NT2/D1 (cell line): Measurements from ENCODE around the gene C16orf86.

Experiments
- SUZ12 ChIP-seq: IDR thresholded peaks from 2 replicates; pipeline ENCODE4 v1.6.1; 2011; ENCODE audit not compliant: insufficient read length, insufficient read depth; ENCODE audit errors: extremely low read depth
- YY1 ChIP-seq: IDR thresholded peaks from 2 replicates; pipeline ENCODE4 v1.6.1; 2011; ENCODE audit not compliant: insufficient read length, insufficient read depth
- ZNF274 ChIP-seq: IDR thresholded peaks from 2 replicates; pipeline ENCODE4 v1.6.1; 2011; ENCODE audit warnings: mild to moderate bottlenecking, low read depth, low read length

DNA sequence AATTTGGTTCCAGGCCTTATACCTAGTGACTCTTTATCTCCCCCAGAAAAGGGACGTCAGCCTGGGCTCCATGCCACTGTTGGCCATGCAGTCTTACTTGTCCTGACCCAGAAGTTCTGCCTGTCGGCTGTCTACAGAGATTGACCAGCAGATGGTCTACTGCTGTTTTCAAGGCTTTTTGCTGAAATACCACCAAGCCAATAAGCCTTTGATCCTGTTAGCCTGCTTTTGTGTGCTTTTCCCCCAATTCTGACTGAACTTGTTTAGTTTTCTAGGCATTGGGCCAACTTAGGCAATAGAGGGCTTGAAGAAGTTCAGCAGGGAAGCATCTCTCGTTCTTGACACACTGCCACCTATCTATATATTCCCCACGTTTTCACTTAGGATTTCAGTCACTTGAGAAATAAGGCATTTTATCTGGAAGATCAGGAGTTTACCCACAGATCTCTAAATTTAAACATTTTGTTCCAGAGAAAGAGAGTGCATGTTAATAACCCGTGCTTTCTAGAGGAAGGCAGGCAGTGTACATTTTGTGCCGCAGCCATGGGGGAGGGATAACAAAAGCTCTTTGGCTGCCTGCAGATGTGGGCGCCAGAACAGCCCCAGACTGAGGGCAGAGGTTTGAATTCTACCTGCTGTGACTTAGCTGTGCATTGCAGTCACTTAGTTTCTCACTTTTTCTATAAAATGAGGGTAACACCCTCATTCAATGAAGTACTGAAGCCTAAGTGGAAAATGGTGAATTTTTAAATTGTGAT, 34.0 kb upstream of the C16orf86 start:
- no peak for TF ChIP-seq YY1
- TF ChIP-seq SUZ12: no peak
- TF ChIP-seq ZNF274: no peak
